ENCODE data around the gene EMP1.

Gene EMP1

DNA sequence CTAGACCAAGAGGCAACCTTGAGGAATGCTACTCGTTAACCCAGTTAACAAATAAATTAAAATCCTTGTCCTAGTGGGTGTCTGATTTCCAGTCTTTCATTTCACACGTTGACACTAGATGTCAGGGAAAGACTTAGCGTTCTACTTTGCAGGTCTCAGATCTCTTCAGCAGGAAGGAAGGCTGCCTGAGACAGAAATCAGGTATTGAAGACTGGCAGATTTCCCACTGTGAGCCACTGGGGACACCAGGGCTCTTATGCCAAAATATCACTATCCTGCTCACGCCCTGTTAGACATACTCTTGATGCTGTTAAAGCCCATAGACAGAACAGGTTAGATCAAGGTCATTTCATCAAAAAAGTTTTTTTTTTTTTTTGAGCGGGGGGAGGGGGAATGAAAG is 33.0 kb downstream of the EMP1 start:
- no peak for DNase-seq (ENCODE audit: low read depth)
- no peak overlapping the region for H3K4me3 ChIP-seq (ENCODE audit: low read depth, low read length)
- TF ChIP-seq, protein P1, sequence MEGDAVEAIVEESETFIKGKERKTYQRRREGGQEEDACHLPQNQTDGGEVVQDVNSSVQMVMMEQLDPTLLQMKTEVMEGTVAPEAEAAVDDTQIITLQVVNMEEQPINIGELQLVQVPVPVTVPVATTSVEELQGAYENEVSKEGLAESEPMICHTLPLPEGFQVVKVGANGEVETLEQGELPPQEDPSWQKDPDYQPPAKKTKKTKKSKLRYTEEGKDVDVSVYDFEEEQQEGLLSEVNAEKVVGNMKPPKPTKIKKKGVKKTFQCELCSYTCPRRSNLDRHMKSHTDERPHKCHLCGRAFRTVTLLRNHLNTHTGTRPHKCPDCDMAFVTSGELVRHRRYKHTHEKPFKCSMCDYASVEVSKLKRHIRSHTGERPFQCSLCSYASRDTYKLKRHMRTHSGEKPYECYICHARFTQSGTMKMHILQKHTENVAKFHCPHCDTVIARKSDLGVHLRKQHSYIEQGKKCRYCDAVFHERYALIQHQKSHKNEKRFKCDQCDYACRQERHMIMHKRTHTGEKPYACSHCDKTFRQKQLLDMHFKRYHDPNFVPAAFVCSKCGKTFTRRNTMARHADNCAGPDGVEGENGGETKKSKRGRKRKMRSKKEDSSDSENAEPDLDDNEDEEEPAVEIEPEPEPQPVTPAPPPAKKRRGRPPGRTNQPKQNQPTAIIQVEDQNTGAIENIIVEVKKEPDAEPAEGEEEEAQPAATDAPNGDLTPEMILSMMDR (conservative IDR thresholded peaks at IDR 0.05; ENCODE audit: low read depth, low read length): no peak

- no peak for DNase-seq (ENCODE audit: low read depth)
- TF ChIP-seq, protein P1 (conservative IDR thresholded peaks at IDR 0.05; ENCODE audit: low read depth, low read length): no peak
- no peak overlapping the region for H3K4me3 ChIP-seq (ENCODE audit: low read depth, low read length)
These were observed 34.0 kb downstream of the EMP1 start for GRCh38 chr12:13230500-13230899.

DNA sequence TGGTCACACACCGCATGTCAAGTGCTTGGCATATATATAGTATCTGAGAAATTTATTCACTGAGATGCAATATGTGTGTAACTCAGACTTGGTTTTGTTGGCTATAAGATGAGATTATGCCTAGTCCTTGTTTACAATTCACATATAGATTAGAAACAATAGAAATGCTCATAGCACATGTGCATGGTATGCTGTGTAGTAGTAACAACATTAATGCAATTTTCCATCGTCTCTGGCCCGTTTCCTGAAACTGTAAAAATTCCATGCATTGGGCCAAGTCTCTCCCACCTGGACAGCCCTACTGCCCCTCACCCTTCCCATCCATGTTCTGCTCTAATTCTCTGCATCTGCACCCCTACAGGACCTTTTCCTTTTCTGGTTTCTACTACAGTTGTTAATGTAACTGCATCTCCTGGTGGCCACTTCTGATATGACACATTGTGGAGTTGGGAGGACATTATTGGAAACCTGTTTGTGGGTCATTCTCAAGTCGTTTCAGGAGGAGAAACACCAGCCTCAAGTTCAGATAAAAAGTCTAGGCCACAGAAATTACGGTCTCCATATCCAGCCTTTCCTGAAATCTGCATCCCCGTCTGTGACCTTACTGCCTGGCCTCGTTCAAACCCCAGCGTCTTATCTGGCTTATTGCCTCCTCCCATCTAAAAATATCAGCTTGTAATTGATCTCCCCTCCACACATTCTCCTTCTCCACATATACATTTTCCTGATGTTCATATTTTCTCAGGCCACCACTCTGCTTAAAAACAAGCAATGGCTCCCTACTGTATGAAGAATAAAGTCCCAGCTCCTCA is 37.5 kb downstream of the EMP1 start:
- peak; percentile 81 for DNase-seq (ENCODE audit: low read depth)
- TF ChIP-seq, protein P1 (conservative IDR thresholded peaks at IDR 0.05; ENCODE audit: low read depth, low read length): peak; percentile 86
- H3K4me3 ChIP-seq (ENCODE audit: low read depth, low read length): no peak overlapping the region

DNA sequence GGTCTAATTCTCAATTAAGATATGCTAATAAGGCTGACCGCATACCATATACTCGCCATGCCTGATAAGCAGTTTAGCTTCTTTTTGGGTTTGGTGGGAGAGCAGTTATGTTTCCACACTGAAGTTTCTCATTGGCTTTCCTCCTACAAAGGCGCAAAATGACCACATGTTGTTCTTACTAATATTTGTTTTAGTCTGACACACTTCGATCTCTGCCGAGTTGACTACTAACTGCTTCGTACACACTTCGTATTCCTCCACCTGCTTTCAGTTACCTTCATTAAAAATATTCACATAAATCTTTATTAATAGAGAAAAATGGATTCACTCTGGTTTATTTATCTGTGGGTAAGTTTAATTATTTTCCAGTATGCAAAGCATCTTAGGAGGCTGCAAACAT is 41.7 kb downstream of the EMP1 start:
- no peak for DNase-seq (ENCODE audit: low read depth)
- no peak overlapping the region for H3K4me3 ChIP-seq (ENCODE audit: low read depth, low read length)
- TF ChIP-seq, protein P1 (conservative IDR thresholded peaks at IDR 0.05; ENCODE audit: low read depth, low read length): no peak

DNA sequence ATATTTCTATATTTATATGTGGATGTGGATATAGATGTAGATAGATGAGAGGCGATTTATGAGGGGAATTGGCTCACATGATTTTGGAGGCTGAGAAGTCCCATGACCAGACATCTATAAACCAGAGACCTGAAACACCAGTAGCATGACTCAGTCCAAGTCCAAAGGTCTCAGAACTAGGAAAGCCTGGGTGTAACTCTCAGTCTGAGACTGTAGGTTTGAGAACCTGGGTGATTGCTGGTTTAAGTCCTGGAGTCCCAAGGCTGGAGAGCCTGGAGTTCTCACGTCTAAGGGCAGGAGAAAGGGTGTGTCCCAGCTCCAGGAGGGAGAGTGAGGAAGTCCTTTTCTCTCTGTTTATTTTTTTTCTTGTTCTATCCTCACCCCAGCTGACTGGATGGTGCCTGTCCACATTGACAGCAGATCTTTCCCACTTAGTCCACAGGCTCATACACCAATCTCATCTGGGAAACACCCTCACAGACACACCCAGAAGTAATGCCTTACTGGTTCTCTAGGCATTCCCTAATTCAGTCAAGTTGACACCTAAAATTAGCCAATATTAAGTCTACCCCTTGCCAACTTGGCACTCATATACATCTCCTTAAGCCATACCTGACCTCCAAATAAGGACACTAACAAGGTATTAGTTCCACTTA is 45.4 kb downstream of the EMP1 start:
- H3K4me3 ChIP-seq (ENCODE audit: low read depth, low read length): no peak overlapping the region
- TF ChIP-seq, protein P1 (conservative IDR thresholded peaks at IDR 0.05; ENCODE audit: low read depth, low read length): no peak
- DNase-seq (ENCODE audit: low read depth): peak; percentile 54

DNA sequence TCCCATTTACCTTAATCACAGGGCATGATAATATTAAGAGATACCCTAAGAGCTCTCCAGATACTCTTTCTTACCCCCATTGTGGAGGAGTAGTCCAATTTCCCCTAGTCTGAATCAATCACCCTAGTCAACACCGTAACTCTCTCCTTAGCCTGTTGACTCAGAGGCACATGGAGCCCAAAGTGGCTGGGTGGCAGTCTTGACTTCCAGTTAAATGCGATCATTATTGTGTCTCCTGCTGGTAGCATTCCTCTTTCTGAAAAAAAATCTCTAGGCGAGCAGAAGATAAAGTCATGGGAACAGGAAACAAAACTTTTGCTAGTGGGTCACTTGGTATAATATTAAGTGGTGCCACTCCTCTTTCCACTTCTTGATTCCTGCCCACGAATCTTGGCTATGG is 46.4 kb downstream of the EMP1 start:
- no peak for DNase-seq (ENCODE audit: low read depth)
- TF ChIP-seq, protein P1 (conservative IDR thresholded peaks at IDR 0.05; ENCODE audit: low read depth, low read length): no peak
- no peak overlapping the region for H3K4me3 ChIP-seq (ENCODE audit: low read depth, low read length)
